T-helper 1 cell treated with Interleukin-12 subunit alpha and Interleukin-12 subunit beta and Interleukin-4 antibody, amounts not matched to agents 30 μg/mL and 1 μg/mL, for 36 hours (primary cell): ENCODE measurements around the gene BRCA2.
"Not testable (repeated sequence)": the region's sequence is repeated elsewhere in the genome, so short reads cannot be mapped to it uniquely, and the experiment has no call there.

Source experiments
- H3K27ac Mint-ChIP-seq: one replicate; pipeline ENCODE4 v1.8.0; 2021; ENCODE audit warnings: mild to moderate bottlenecking, mixed read lengths
- H3K27me3 Mint-ChIP-seq: one replicate; pipeline ENCODE4 v1.8.0; 2021; ENCODE audit warnings: low read depth, mixed read lengths
- H3K36me3 Mint-ChIP-seq: one replicate; pipeline ENCODE4 v1.8.0; 2021; ENCODE audit warnings: low read depth, mixed read lengths
- H3K4me1 Mint-ChIP-seq: one replicate; pipeline ENCODE4 v1.8.0; 2021; ENCODE audit warnings: low read depth, mixed read lengths
- H3K4me3 Mint-ChIP-seq: one replicate; pipeline ENCODE4 v1.8.0; 2021; ENCODE audit warnings: mild to moderate bottlenecking, moderate library complexity, mixed read lengths
- H3K9me3 Mint-ChIP-seq: one replicate; pipeline ENCODE4 v1.8.0; 2021; ENCODE audit warnings: mixed read lengths

BRCA2 gene

GRCh38 chr13:32330441-32330840 is 15.1 kb downstream of the BRCA2 start:
- peaks cover 5% of the 10 kb centered on the region for H3K4me1 Mint-ChIP-seq
- no peak overlapping the region for H3K4me3 Mint-ChIP-seq
- H3K36me3 Mint-ChIP-seq: peaks cover 47% of the 10 kb centered on the region
- no peaks in the 10 kb centered on the region for H3K27me3 Mint-ChIP-seq
- H3K9me3 Mint-ChIP-seq: peaks cover 5% of the 10 kb centered on the region
- no peak overlapping the region for H3K27ac Mint-ChIP-seq

- peaks cover 69% of the 10 kb centered on the region for H3K36me3 Mint-ChIP-seq
- no peaks in the 10 kb centered on the region for H3K27me3 Mint-ChIP-seq
- no peak overlapping the region for H3K4me3 Mint-ChIP-seq
- H3K27ac Mint-ChIP-seq: no peak overlapping the region
- peaks cover 5% of the 10 kb centered on the region for H3K4me1 Mint-ChIP-seq
- peaks cover 13% of the 10 kb centered on the region for H3K9me3 Mint-ChIP-seq
Measured at GRCh38 chr13:32334671-32335070, 19.4 kb downstream of the BRCA2 start.

- Mint-ChIP-seq H3K36me3 (peaks cover 34% of the 10 kb centered on the region), H3K4me1 (peaks cover 11% of the 10 kb centered on the region), H3K4me3 (no peak overlapping the region), H3K27ac (no peak overlapping the region), H3K9me3 (peaks cover 13% of the 10 kb centered on the region), H3K27me3 (no peaks in the 10 kb centered on the region)
Measured at GRCh38 chr13:32340914-32341313, 25.6 kb downstream of the BRCA2 start.

GRCh38 chr13:32347651-32348050 is 32.3 kb downstream of the BRCA2 start:
- Mint-ChIP-seq H3K27ac (peak overlapping the region; percentile 63), H3K4me3 (no peak overlapping the region), H3K9me3 (no peaks in the 10 kb centered on the region), H3K36me3 (peaks cover 34% of the 10 kb centered on the region), H3K27me3 (no peaks in the 10 kb centered on the region), H3K4me1 (peaks cover 25% of the 10 kb centered on the region)

GRCh38 chr13:32350839-32351441 is 35.6 kb downstream of the BRCA2 start:
- not testable (repeated sequence) for H3K27me3 Mint-ChIP-seq, H3K9me3 Mint-ChIP-seq, H3K4me3 Mint-ChIP-seq, H3K27ac Mint-ChIP-seq
- H3K36me3 Mint-ChIP-seq: peaks cover 34% of the 10 kb centered on the region
- peaks cover 23% of the 10 kb centered on the region for H3K4me1 Mint-ChIP-seq

GRCh38 chr13:32354040-32354439 is 38.7 kb downstream of the BRCA2 start:
- Mint-ChIP-seq H3K36me3 (peaks cover 18% of the 10 kb centered on the region), H3K9me3 (no peaks in the 10 kb centered on the region), H3K4me1 (peaks cover 10% of the 10 kb centered on the region), H3K27ac (no peak overlapping the region), H3K4me3 (no peak overlapping the region), H3K27me3 (no peaks in the 10 kb centered on the region)

- peaks cover 17% of the 10 kb centered on the region for H3K36me3 Mint-ChIP-seq
- H3K27me3 Mint-ChIP-seq, H3K4me1 Mint-ChIP-seq, H3K4me3 Mint-ChIP-seq, H3K27ac Mint-ChIP-seq, H3K9me3 Mint-ChIP-seq: not testable (repeated sequence)
Measured at GRCh38 chr13:32355935-32356334, 40.6 kb downstream of the BRCA2 start.

- peaks cover 1% of the 10 kb centered on the region for H3K4me1 Mint-ChIP-seq
- H3K36me3 Mint-ChIP-seq: peaks cover 17% of the 10 kb centered on the region
- no peaks in the 10 kb centered on the region for H3K27me3 Mint-ChIP-seq
- H3K4me3 Mint-ChIP-seq: no peak overlapping the region
- no peak overlapping the region for H3K27ac Mint-ChIP-seq
- H3K9me3 Mint-ChIP-seq: no peaks in the 10 kb centered on the region
Measured at GRCh38 chr13:32362574-32362973, 47.3 kb downstream of the BRCA2 start.

GRCh38 chr13:32370805-32371204 is 55.5 kb downstream of the BRCA2 start:
- peaks cover 37% of the 10 kb centered on the region for H3K36me3 Mint-ChIP-seq
- no peak overlapping the region for H3K4me3 Mint-ChIP-seq
- H3K27me3 Mint-ChIP-seq: no peaks in the 10 kb centered on the region
- H3K27ac Mint-ChIP-seq: no peak overlapping the region
- H3K9me3 Mint-ChIP-seq: peaks cover 3% of the 10 kb centered on the region
- H3K4me1 Mint-ChIP-seq: peaks cover 1% of the 10 kb centered on the region

GRCh38 chr13:32376642-32377415 is 61.5 kb downstream of the BRCA2 start:
- Mint-ChIP-seq H3K4me1 (no peaks in the 10 kb centered on the region), H3K36me3 (peaks cover 34% of the 10 kb centered on the region), H3K27me3 (no peaks in the 10 kb centered on the region), H3K4me3 (no peak overlapping the region), H3K9me3 (peaks cover 3% of the 10 kb centered on the region), H3K27ac (no peak overlapping the region)

- peaks cover 3% of the 10 kb centered on the region for H3K9me3 Mint-ChIP-seq
- H3K27me3 Mint-ChIP-seq: no peaks in the 10 kb centered on the region
- H3K36me3 Mint-ChIP-seq: peaks cover 24% of the 10 kb centered on the region
- H3K4me3 Mint-ChIP-seq: no peak overlapping the region
- no peaks in the 10 kb centered on the region for H3K4me1 Mint-ChIP-seq
- no peak overlapping the region for H3K27ac Mint-ChIP-seq
Measured at GRCh38 chr13:32378012-32378411, 62.7 kb downstream of the BRCA2 start.

GRCh38 chr13:32381539-32381938 is 66.2 kb downstream of the BRCA2 start:
- H3K4me1 Mint-ChIP-seq: no peaks in the 10 kb centered on the region
- H3K27me3 Mint-ChIP-seq: no peaks in the 10 kb centered on the region
- H3K27ac Mint-ChIP-seq: no peak overlapping the region
- peaks cover 3% of the 10 kb centered on the region for H3K36me3 Mint-ChIP-seq
- H3K9me3 Mint-ChIP-seq: no peaks in the 10 kb centered on the region
- no peak overlapping the region for H3K4me3 Mint-ChIP-seq

- Mint-ChIP-seq H3K36me3 (peaks cover 2% of the 10 kb centered on the region), H3K27ac (no peak overlapping the region), H3K9me3 (no peaks in the 10 kb centered on the region), H3K4me1 (no peaks in the 10 kb centered on the region), H3K27me3 (no peaks in the 10 kb centered on the region), H3K4me3 (no peak overlapping the region)
Measured at GRCh38 chr13:32383836-32384618, 68.7 kb downstream of the BRCA2 start.

GRCh38 chr13:32384702-32385101 is 69.4 kb downstream of the BRCA2 start:
- no peak overlapping the region for H3K4me3 Mint-ChIP-seq
- H3K9me3 Mint-ChIP-seq: no peaks in the 10 kb centered on the region

GRCh38 chr13:32385410-32385809 is 70.1 kb downstream of the BRCA2 start:
- H3K27me3 Mint-ChIP-seq: no peaks in the 10 kb centered on the region
- no peak overlapping the region for H3K27ac Mint-ChIP-seq
- no peaks in the 10 kb centered on the region for H3K9me3 Mint-ChIP-seq
- H3K4me3 Mint-ChIP-seq: no peak overlapping the region
- peaks cover 4% of the 10 kb centered on the region for H3K4me1 Mint-ChIP-seq
- H3K36me3 Mint-ChIP-seq: peaks cover under 1% of the 10 kb centered on the region

More at GRCh38 chr13:32384702-32385101, 69.4 kb downstream of the BRCA2 start:
- H3K4me1 Mint-ChIP-seq: peaks cover 2% of the 10 kb centered on the region
- no peaks in the 10 kb centered on the region for H3K36me3 Mint-ChIP-seq
- no peak overlapping the region for H3K27ac Mint-ChIP-seq
- H3K27me3 Mint-ChIP-seq: no peaks in the 10 kb centered on the region
